GM23338 (cell line): ENCODE data around the gene CSF1R. TPM values are rescaled to one million over a fixed set of nuclear protein-coding genes. Genes with fewer than 3 reads are reported as not detected.

ENCODE experiments used
- CREB1 ChIP-seq: fragments of 250-450 bp; sonication (Bioruptor Pico); IDR thresholded peaks from 2 replicates; pipeline ENCODE4 v1.5.0; 2020; ENCODE audit warnings: low read depth, mild to moderate bottlenecking, moderate library complexity
- EZH2 ChIP-seq: fragments of 200-600 bp; sonication (generic); IDR thresholded peaks from one replicate; pipeline ENCODE4 v1.8.0; 2017; ENCODE audit warnings: antibody characterized with exemption, mild to moderate bottlenecking, low read depth; ENCODE audit not compliant: unreplicated experiment
- EZH2phosphoT487 ChIP-seq: fragments of 200-600 bp; sonication (generic); IDR thresholded peaks from one replicate; pipeline ENCODE4 v1.8.1; 2018; ENCODE audit warnings: antibody characterized with exemption; ENCODE audit not compliant: unreplicated experiment
- JUNB ChIP-seq: IDR thresholded peaks from one replicate; pipeline ENCODE4 v1.6.1; 2016; ENCODE audit warnings: antibody characterized with exemption; ENCODE audit not compliant: unreplicated experiment
- NANOG ChIP-seq: IDR thresholded peaks from 2 replicates; pipeline ENCODE4 v1.6.1; 2016; ENCODE audit warnings: antibody characterized with exemption, borderline replicate concordance
- POLR2AphosphoS5 ChIP-seq: IDR thresholded peaks from 2 replicates; pipeline ENCODE4 v1.6.1; 2016; ENCODE audit warnings: antibody characterized with exemption, low read depth
- REST ChIP-seq: IDR thresholded peaks from one replicate; pipeline ENCODE4 v1.6.1; 2018; ENCODE audit warnings: antibody characterized with exemption; ENCODE audit not compliant: unreplicated experiment
- ZNF114 ChIP-seq: fragments of 250-450 bp; sonication (Bioruptor Pico); IDR thresholded peaks from 2 replicates; pipeline ENCODE4 v1.5.0; 2020; ENCODE audit warnings: mild to moderate bottlenecking, moderate library complexity
- ZNF331 ChIP-seq: fragments of 250-450 bp; sonication (Bioruptor Pico); IDR thresholded peaks from 2 replicates; pipeline ENCODE4 v1.5.0; 2020; ENCODE audit warnings: low read depth, mild to moderate bottlenecking, moderate library complexity
- polyA plus RNA-seq: library from polyadenylated mRNA; unstranded; fragments of >200 nt; fragmentation: Nextera tagmentation; extraction: Ambion mirVana; gene quantifications from 2 replicates; pipeline ENCODE4 v1.2.1, GENCODE V29; 2016
- total RNA-seq: library from RNA; depleted of rRNA; stranded (reverse); fragments of >200 nt; shearing (Covaris generic); gene quantifications from 2 replicates; pipeline ENCODE4 v1.2.3, GENCODE V29; 2014
- TF ChIP-seq, protein P1 (sequence below): fragments of 250-450 bp; sonication (Bioruptor Pico); IDR thresholded peaks from 2 replicates; pipeline ENCODE4 v1.5.0; 2020; ENCODE audit warnings: mild to moderate bottlenecking, moderate library complexity

CSF1R gene
- total and polyA plus RNA-seq, 2 experiments from 2014 or later = 0.21 TPM; not detected in 1

DNA sequence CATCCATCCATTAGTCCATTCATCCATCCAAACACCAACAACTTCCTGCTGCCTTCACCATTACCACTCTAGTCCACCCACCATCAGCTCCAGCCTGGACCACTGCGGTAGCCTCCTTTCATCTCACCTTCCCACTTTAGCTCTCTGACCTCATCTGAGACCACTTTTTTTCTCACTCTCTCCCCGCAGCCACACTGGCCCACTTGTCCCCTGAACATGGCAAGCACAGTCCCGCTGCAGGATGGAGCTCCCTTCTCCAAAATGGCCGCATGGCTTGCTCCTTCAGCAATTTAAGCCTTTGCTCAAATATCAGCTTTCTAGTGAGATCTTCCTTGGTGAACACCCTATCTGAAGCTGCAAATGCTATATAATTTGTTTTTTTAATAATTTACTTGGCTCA, 11.1 kb downstream of the CSF1R start (continued):
- TF ChIP-seq REST = no peak
- TF ChIP-seq CREB1 (CRISPR knock-in tag) = no peak
- no peak for TF ChIP-seq POLR2AphosphoS5
- no peak for TF ChIP-seq NANOG
- no peak for TF ChIP-seq EZH2phosphoT487
- TF ChIP-seq, protein P1, sequence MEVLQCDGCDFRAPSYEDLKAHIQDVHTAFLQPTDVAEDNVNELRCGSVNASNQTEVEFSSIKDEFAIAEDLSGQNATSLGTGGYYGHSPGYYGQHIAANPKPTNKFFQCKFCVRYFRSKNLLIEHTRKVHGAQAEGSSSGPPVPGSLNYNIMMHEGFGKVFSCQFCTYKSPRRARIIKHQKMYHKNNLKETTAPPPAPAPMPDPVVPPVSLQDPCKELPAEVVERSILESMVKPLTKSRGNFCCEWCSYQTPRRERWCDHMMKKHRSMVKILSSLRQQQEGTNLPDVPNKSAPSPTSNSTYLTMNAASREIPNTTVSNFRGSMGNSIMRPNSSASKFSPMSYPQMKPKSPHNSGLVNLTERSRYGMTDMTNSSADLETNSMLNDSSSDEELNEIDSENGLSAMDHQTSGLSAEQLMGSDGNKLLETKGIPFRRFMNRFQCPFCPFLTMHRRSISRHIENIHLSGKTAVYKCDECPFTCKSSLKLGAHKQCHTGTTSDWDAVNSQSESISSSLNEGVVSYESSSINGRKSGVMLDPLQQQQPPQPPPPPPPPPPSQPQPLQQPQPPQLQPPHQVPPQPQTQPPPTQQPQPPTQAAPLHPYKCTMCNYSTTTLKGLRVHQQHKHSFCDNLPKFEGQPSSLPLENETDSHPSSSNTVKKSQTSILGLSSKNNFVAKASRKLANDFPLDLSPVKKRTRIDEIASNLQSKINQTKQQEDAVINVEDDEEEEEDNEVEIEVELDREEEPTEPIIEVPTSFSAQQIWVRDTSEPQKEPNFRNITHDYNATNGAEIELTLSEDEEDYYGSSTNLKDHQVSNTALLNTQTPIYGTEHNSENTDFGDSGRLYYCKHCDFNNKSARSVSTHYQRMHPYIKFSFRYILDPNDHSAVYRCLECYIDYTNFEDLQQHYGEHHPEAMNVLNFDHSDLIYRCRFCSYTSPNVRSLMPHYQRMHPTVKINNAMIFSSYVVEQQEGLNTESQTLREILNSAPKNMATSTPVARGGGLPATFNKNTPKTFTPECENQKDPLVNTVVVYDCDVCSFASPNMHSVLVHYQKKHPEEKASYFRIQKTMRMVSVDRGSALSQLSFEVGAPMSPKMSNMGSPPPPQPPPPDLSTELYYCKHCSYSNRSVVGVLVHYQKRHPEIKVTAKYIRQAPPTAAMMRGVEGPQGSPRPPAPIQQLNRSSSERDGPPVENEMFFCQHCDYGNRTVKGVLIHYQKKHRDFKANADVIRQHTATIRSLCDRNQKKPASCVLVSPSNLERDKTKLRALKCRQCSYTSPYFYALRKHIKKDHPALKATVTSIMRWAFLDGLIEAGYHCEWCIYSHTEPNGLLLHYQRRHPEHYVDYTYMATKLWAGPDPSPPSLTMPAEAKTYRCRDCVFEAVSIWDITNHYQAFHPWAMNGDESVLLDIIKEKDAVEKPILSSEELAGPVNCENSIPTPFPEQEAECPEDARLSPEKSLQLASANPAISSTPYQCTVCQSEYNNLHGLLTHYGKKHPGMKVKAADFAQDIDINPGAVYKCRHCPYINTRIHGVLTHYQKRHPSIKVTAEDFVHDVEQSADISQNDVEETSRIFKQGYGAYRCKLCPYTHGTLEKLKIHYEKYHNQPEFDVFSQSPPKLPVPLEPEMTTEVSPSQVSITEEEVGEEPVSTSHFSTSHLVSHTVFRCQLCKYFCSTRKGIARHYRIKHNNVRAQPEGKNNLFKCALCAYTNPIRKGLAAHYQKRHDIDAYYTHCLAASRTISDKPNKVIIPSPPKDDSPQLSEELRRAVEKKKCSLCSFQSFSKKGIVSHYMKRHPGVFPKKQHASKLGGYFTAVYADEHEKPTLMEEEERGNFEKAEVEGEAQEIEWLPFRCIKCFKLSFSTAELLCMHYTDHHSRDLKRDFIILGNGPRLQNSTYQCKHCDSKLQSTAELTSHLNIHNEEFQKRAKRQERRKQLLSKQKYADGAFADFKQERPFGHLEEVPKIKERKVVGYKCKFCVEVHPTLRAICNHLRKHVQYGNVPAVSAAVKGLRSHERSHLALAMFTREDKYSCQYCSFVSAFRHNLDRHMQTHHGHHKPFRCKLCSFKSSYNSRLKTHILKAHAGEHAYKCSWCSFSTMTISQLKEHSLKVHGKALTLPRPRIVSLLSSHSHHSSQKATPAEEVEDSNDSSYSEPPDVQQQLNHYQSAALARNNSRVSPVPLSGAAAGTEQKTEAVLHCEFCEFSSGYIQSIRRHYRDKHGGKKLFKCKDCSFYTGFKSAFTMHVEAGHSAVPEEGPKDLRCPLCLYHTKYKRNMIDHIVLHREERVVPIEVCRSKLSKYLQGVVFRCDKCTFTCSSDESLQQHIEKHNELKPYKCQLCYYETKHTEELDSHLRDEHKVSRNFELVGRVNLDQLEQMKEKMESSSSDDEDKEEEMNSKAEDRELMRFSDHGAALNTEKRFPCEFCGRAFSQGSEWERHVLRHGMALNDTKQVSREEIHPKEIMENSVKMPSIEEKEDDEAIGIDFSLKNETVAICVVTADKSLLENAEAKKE (CRISPR knock-in tag) = no peak
- no peak for TF ChIP-seq EZH2
- TF ChIP-seq JUNB = no peak
- no peak for TF ChIP-seq ZNF114 (CRISPR knock-in tag)
- no peak for TF ChIP-seq ZNF331 (CRISPR knock-in tag)
